ENCODE data around the gene TMCO6. TPM values are rescaled to one million over a fixed set of nuclear protein-coding genes. Genes with fewer than 3 reads are reported as not detected.
A peak's percentile ranks its signal among the peaks of the same experiment; 100 is the strongest.

TMCO6 gene
- total and polyA plus RNA-seq, 2 experiments from 2014 or later, result 18.7 to 19.9 TPM

DNA sequence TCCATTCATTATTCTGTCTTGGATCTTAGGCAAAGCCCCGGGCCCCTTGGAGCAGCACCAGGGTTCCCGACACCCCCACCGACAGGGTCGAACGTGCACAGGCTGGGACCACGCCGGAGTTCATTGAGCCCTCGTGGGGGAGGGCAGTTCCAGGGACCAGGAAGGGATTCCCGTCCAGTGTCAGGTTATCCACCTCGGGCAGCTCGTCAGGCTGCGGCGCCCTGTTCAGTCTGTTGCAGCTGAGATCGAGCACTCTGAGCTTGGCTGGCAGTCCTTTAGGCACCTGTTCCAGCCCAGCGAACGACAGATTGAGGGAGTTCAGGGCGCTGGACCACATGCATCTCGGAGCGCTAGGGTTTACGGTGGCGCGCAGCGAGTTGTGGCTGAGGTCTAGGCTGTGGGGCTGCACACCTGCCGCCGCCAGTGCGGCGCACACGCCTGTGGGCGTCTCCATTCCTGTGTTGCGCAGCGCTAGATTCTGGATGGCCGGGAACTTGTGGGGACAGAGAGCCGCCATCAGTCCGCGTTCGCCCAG is 7.4 kb upstream of the TMCO6 start (continued):
- TF ChIP-seq, protein P1, sequence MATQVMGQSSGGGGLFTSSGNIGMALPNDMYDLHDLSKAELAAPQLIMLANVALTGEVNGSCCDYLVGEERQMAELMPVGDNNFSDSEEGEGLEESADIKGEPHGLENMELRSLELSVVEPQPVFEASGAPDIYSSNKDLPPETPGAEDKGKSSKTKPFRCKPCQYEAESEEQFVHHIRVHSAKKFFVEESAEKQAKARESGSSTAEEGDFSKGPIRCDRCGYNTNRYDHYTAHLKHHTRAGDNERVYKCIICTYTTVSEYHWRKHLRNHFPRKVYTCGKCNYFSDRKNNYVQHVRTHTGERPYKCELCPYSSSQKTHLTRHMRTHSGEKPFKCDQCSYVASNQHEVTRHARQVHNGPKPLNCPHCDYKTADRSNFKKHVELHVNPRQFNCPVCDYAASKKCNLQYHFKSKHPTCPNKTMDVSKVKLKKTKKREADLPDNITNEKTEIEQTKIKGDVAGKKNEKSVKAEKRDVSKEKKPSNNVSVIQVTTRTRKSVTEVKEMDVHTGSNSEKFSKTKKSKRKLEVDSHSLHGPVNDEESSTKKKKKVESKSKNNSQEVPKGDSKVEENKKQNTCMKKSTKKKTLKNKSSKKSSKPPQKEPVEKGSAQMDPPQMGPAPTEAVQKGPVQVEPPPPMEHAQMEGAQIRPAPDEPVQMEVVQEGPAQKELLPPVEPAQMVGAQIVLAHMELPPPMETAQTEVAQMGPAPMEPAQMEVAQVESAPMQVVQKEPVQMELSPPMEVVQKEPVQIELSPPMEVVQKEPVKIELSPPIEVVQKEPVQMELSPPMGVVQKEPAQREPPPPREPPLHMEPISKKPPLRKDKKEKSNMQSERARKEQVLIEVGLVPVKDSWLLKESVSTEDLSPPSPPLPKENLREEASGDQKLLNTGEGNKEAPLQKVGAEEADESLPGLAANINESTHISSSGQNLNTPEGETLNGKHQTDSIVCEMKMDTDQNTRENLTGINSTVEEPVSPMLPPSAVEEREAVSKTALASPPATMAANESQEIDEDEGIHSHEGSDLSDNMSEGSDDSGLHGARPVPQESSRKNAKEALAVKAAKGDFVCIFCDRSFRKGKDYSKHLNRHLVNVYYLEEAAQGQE (IDR thresholded peaks at IDR 0.05; ENCODE audit: unreplicated experiment), result no peak

DNA sequence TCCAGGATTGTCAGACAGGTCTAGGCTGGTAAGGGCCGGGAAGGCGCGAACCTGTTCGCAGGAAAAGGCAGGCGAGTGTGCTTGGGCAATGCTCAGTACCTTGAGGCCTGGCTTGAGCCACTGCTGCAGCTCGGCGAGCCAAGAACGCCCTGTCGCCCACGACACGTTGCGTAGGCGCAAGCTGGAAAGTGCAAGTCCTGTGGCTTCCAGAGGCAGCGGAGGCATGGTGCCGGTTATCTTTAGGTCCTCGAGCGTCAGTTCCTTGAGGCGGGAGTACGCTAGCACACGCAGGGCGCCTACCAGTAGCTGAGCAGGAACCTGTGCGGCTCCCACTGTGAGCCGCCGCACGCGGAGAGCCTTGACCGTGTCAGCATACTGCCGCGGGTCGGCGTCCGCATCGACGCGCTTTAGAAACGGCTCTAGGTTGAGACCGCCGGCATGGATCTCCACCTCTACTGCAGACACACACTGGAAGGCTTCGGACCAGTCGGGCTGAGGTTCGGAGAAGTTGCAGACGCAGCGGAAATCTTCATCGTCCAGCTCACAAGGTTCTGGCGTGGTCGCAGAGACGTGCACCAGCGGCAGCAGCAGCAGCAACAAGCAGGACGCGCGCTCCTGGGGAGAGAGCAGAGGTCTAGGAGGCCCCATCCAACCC is 6.8 kb upstream of the TMCO6 start:
- H3K4me1 Mint-ChIP-seq, result no peaks in the 10 kb centered on the region; the same call in 2 of the 3 replicates
- H3K4me2 ChIP-seq, result peak overlapping the region; percentile 64
- TF ChIP-seq ZNF114 (CRISPR knock-in tag; IDR thresholded peaks at IDR 0.05), result no peak
- no peak for TF ChIP-seq POLR2AphosphoS5 (IDR thresholded peaks at IDR 0.05; ENCODE audit: low read depth)
- peak; percentile 10 for TF ChIP-seq EZH2 (IDR thresholded peaks at IDR 0.05; ENCODE audit: low read depth, unreplicated experiment)
- TF ChIP-seq ZNF331 (CRISPR knock-in tag; IDR thresholded peaks at IDR 0.05; ENCODE audit: low read depth), result no peak
- no peak for TF ChIP-seq CREB1 (CRISPR knock-in tag; IDR thresholded peaks at IDR 0.05; ENCODE audit: low read depth)
- TF ChIP-seq, protein P2, sequence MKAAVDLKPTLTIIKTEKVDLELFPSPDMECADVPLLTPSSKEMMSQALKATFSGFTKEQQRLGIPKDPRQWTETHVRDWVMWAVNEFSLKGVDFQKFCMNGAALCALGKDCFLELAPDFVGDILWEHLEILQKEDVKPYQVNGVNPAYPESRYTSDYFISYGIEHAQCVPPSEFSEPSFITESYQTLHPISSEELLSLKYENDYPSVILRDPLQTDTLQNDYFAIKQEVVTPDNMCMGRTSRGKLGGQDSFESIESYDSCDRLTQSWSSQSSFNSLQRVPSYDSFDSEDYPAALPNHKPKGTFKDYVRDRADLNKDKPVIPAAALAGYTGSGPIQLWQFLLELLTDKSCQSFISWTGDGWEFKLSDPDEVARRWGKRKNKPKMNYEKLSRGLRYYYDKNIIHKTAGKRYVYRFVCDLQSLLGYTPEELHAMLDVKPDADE (IDR thresholded peaks at IDR 0.05), result no peak
- H3K79me2 ChIP-seq (replicated peaks; ENCODE audit: insufficient read depth), result no peaks in the 10 kb centered on the region
- H3F3A ChIP-seq (replicated peaks; ENCODE audit: low read depth), result no peaks in the 10 kb centered on the region
- DNase-seq (ENCODE audit: low spot score) (peak; percentile 23), ATAC-seq (peak; percentile 63)
- 0 out of 2 replicates have a peak, but pooled peaks cover 3% of the 10 kb centered on the region for H3K9me2 ChIP-seq (ENCODE audit: insufficient read depth)
- peaks cover 2% of the 10 kb centered on the region; the same call in 1 of the 2 replicates for H3K36me3 ChIP-seq (ENCODE audit: insufficient read depth)
- H2AFZ ChIP-seq, result peak overlapping the region; percentile 90
- peaks cover 41% of the 10 kb centered on the region for H3K9me3 Mint-ChIP-seq
- H3K27me3 Mint-ChIP-seq (ENCODE audit: insufficient read depth, low read depth, poor library complexity), result peaks cover 25% of the 10 kb centered on the region
- H3K4me3 Mint-ChIP-seq, result peak overlapping the region; percentile 52; the same call in 2 of the 3 replicates
- H3K27ac ChIP-seq (ENCODE audit: low read depth), result no peak overlapping the region
- H4K20me1 ChIP-seq (replicated peaks; ENCODE audit: insufficient read depth), result no peaks in the 10 kb centered on the region
- peak overlapping the region; percentile 41 for H3K4me3 ChIP-seq
- H3K27ac Mint-ChIP-seq, result no peak overlapping the region
- H3K27me3 ChIP-seq (ENCODE audit: insufficient read depth), result peaks cover 39% of the 10 kb centered on the region
- no peaks in the 10 kb centered on the region; the same call in 1 of the 2 replicates for H3K4me1 ChIP-seq (ENCODE audit: insufficient read depth)
- H3K36me3 Mint-ChIP-seq (ENCODE audit: low read depth), result peaks cover 9% of the 10 kb centered on the region; the same call in 2 of the 3 replicates

All from GM23338 (cell line).